Esophagus muscularis mucosa (tissue), 4 donors: ENCODE measurements around the gene SNX3. TPM values are rescaled to one million over a fixed set of nuclear protein-coding genes. Genes with fewer than 3 reads are reported as not detected.

Experiments used
- DNase-seq: peaks from one replicate; pipeline ENCODE4 v3.0.0-alpha.2; 2017; ENCODE audit errors: extremely low spot score
- H3K27ac ChIP-seq, 4 donors: fragments of 200-600 bp; sonication (generic); replicated peaks in 1 of 4; 1 replicate in 3 of 4; 2 replicates in 1 of 4; pipeline ENCODE4 v1.5.1; 2016 to 2019; ENCODE audit warnings: mild to moderate bottlenecking in 1 of 4
- H3K27me3 ChIP-seq, 4 donors: fragments of 200-600 bp; sonication (generic); one replicate each; pipeline versions ENCODE4 v1.5.1 to v1.6.0; 2016 to 2019
- H3K36me3 ChIP-seq, 4 donors: fragments of 200-600 bp; sonication (generic); one replicate each; pipeline ENCODE4 v1.5.1; 2016 to 2019
- H3K4me1 ChIP-seq, 4 donors: fragments of 200-600 bp; sonication (generic); one replicate each; pipeline ENCODE4 v1.5.1; 2016 to 2019
- H3K4me3 ChIP-seq, 4 donors: fragments of 200-600 bp; sonication (generic); 1 replicate in 2 of 4; 2 replicates in 2 of 4; pipeline ENCODE4 v1.5.1; 2016 to 2019; ENCODE audit warnings: mild to moderate bottlenecking in 4 of 4, moderate library complexity in 1 of 4
- H3K9me3 ChIP-seq, 4 donors: fragments of 200-600 bp; sonication (generic); 1 replicate in 3 of 4; 2 replicates in 1 of 4; pipeline ENCODE4 v1.5.1; 2016 to 2019
- CTCF ChIP-seq, 3 experiments: fragments of 200-600 bp in 2 of 3; fragments of 450-650 bp in 1 of 3; sonication (generic) in 2 of 3; IDR thresholded peaks; one replicate each; pipeline ENCODE4 v1.5.1; 2017 to 2019; ENCODE audit warnings: antibody characterized with exemption in 3 of 3, mild to moderate bottlenecking in 2 of 3, moderate library complexity in 1 of 3
- EP300 ChIP-seq: sonication (generic); formaldehyde crosslinking; IDR thresholded peaks from one replicate; pipeline ENCODE4 v1.6.1; 2017; ENCODE audit warnings: antibody characterized with exemption
- POLR2A ChIP-seq: fragments of 450-650 bp; IDR thresholded peaks from one replicate; pipeline ENCODE4 v1.6.1; 2017; ENCODE audit warnings: antibody characterized with exemption, moderate library complexity, mild to moderate bottlenecking, low read depth
- POLR2AphosphoS5 ChIP-seq, 2 donors: sonication (generic); formaldehyde crosslinking; IDR thresholded peaks; one replicate each; pipeline ENCODE4 v1.6.1; 2017; ENCODE audit warnings: antibody characterized with exemption in 2 of 2
- WGBS: methylation state at CpG from one replicate; pipeline ENCODE4 v1.1.5; 2018; 5-methylcytosine and 5-hydroxymethylcytosine counted together
- intact Hi-C: fragments of 100-400 bp; cut with DNase I; formaldehyde crosslinking; loops from one replicate; pipeline ENCODE4 v1.15.1; 2023
- total RNA-seq, 4 donors: library from RNA; depleted of rRNA; stranded (reverse); fragments of >200 nt; gene quantifications; one replicate each; pipeline versions ENCODE4 v1.1.0 to v1.2.1, GENCODE V29; 2016

The SNX3 gene
- total RNA-seq, 4 donors from 2014 or later = 148 to 176 (median 151) TPM

GRCh38 chr6:108171918-108172516 lies 88.8 kb downstream of the SNX3 start:
- H3K4me1 ChIP-seq = peaks cover 37 to 58% (median 53%) of the 10 kb centered on the region in 4 donors
- no peaks in the 10 kb centered on the region for H3K9me3 ChIP-seq
- H3K27ac ChIP-seq = no peak overlapping the region
- WGBS = 58% methylated on average over 2 of the region's 3 CpGs
- peaks cover 12 to 100% (median 89%) of the 10 kb centered on the region in 4 donors for H3K27me3 ChIP-seq
- H3K4me3 ChIP-seq = no peak overlapping the region
- no peak for TF ChIP-seq POLR2AphosphoS5 (IDR thresholded peaks at IDR 0.05)
- TF ChIP-seq POLR2A = no peak
- no peak for TF ChIP-seq EP300
- H3K36me3 ChIP-seq = no peaks in the 10 kb centered on the region
- intact Hi-C loops = no loop called here
- no peak for DNase-seq

GRCh38 chr6:108171291-108171917 lies 89.4 kb downstream of the SNX3 start:
- Histone ChIP-seq H3K9me3 (no peaks in the 10 kb centered on the region), H3K27ac (no peak overlapping the region), H3K4me1 (peaks cover 44 to 61% (median 57%) of the 10 kb centered on the region in 4 donors), H3K36me3 (no peaks in the 10 kb centered on the region), H3K4me3 (no peak overlapping the region), H3K27me3 (peaks cover 12 to 100% (median 89%) of the 10 kb centered on the region in 4 donors)
- no peak for DNase-seq
- WGBS = 47% methylated on average over 21 of the region's 21 CpGs
- TF ChIP-seq EP300 (no peak), POLR2AphosphoS5 (IDR thresholded peaks at IDR 0.05) (no peak), CTCF (IDR thresholded peaks at IDR 0.05) (no peak), POLR2A (no peak)
- intact Hi-C loops = no loop called here

- intact Hi-C loops = no loop called here
- Histone ChIP-seq H3K27me3 (peaks cover 12 to 100% (median 89%) of the 10 kb centered on the region in 4 donors), H3K36me3 (no peaks in the 10 kb centered on the region), H3K4me1 (peaks cover 44 to 61% (median 57%) of the 10 kb centered on the region in 4 donors), H3K9me3 (no peaks in the 10 kb centered on the region), H3K27ac (no peak overlapping the region), H3K4me3 (no peak overlapping the region)
- DNase-seq = no peak
- TF ChIP-seq EP300 (no peak), POLR2A (no peak), POLR2AphosphoS5 (IDR thresholded peaks at IDR 0.05) (no peak), CTCF (IDR thresholded peaks at IDR 0.05) (no peak)
- 26% methylated on average over 31 of the region's 31 CpGs for WGBS
Measured at GRCh38 chr6:108170332-108171290, 90.2 kb downstream of the SNX3 start.

GRCh38 chr6:108169464-108170331 lies 91.1 kb downstream of the SNX3 start:
- Histone ChIP-seq H3K36me3 (no peaks in the 10 kb centered on the region), H3K27me3 (peaks cover 12 to 100% (median 89%) of the 10 kb centered on the region in 4 donors), H3K4me1 (peaks cover 49 to 61% (median 59%) of the 10 kb centered on the region in 4 donors), H3K4me3 (peak overlapping the region; percentile 15 to 47 (median 39)), H3K9me3 (no peaks in the 10 kb centered on the region), H3K27ac (no peak overlapping the region)
- intact Hi-C loops = no loop called here
- no peak for DNase-seq
- 6% methylated on average over 32 of the region's 55 CpGs for WGBS
- TF ChIP-seq CTCF (IDR thresholded peaks at IDR 0.05) (no peak), EP300 (no peak), POLR2AphosphoS5 (IDR thresholded peaks at IDR 0.05) (no peak), POLR2A (no peak)
